HG03135 (cell line): Measurements from ENCODE around the gene AKAP10.
"Not testable (repeated sequence)": the region's sequence is repeated elsewhere in the genome, so short reads cannot be mapped to it uniquely, and the experiment has no call there.

Experiments
- ATAC-seq: cut with Tn5 transposase; IDR thresholded peaks from one replicate; pipeline ENCODE4 v1.9.1; 2021; ENCODE audit warnings: mild to moderate bottlenecking, moderate library complexity; ENCODE audit not compliant: unreplicated experiment

AKAP10 gene

DNA sequence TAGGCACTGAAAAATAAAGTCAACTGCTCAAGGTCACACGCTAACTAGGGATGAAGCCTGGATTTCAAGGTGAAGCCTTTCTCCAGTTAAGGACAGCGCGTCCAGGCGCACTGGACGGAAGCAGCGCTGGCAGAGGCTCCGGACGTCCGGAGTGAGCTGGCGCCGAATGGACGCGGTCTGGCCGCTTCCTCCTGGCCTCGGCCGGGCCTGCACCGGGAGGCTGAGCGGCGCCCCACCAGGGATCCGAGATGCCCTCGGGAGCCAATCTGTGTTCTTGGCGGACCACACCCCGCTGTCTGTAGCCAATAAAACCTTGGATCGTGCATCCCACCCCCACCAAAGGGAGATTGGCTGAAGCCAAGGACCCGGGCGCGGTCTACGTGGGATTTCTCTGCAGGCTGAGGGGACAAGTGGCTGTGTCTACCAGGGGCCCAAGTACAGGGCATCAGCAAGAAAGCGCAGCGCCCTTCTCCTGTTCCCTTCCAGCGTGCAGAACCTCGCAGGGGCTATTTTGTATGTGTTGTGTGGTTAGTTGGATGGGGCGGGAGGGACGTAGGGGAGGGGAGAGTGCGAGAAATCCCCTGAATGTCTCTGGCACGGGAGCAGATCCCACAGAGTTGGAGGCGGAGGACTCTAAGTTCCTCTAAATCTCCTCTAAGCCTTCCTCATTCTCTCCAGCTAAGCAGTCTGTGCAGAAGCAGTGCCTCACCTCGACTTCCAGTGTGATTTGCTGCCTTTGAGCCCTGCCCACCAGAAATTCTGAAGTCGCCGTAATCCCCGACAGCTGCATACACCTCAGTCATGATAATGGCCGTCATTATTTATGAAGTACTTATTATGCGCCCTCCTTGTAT is 2.5 kb upstream of the AKAP10 start:
- no peak for ATAC-seq

DNA sequence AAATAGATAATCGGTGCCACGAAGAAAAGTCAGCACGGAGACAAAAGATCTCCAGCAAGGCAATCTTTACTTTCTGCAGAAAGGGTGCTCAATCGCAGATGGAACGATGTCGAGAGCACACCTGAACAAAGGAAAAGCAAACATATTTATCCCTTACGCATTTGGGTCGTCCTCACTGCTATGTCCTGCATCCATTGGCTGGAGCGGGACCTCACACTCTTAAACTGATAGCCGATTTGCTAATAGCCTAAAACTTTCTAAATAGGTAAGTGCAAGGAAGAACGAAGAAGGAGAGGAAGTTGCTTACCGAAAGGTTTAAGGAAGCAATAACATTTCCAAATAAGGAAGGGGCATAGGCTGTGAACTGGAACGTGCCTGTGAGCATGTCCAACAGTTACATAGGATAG is 1.2 kb upstream of the AKAP10 start:
- no peak for ATAC-seq

DNA sequence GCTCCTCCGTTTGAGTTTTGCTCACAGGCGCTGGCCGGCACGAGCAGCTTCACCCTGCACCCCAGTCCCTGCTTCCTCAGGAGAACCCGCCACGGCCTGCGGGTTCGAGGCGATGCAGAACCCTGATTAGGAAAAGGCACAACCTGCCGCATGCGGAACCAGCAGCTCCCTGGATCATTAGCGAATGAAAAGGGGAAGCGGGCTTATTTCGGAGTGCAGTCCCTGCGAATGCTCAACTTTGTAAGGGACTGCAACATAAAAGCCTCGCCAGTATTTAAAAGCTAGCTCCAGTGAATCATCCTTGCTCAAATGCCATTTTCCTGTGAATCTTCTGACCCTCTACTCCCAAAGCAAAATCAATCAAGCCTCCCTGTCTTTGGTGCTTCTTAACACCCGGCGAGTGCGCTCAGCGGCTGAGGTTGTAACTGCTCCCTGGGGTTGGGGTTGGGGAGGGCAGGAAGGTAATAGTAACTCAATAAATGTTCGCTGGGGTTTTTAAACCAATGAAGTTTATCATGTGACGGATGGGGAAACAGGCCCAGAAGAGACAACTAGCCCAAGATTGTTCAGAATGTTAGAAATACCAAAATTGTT is 678 bp upstream of the AKAP10 start:
- ATAC-seq = peak; percentile 24

DNA sequence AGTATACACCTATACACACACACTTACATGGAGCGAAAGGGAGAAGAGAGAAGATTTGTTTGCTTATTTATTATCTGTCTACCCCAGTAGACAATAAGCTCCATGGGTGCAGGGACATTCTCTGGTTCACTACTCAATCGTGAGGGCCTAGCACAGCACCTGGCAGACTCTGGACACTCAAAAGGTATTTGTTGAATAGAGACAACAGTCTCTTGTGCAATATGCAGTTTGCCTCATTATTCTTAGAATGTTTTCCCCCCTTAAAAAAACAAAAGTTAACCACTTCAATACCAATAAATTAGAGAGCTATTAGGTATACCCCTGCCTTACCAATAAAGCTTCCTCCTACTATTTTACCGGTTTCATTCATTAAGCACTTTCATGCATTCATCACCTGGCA is 2.0 kb downstream of the AKAP10 start:
- ATAC-seq = no peak

DNA sequence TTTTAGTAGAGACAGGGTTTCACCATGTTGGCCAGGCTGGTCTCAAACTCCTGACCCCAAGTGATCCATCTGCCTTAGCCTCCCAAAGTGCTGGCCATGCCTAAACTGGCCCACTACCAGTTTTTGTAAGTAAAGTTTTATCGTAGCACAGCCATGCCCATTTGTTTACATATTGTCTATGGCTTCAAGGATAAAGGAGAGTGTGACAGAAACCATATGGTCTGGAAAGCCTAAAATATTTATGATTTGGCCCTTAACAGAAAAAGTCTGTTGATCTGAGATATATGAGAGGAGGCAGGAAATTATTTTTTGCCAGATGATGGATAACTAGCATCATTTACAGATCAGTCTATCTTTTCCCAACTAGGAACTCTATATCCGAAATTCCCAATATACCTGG is 4.5 kb downstream of the AKAP10 start:
- ATAC-seq = no peak

DNA sequence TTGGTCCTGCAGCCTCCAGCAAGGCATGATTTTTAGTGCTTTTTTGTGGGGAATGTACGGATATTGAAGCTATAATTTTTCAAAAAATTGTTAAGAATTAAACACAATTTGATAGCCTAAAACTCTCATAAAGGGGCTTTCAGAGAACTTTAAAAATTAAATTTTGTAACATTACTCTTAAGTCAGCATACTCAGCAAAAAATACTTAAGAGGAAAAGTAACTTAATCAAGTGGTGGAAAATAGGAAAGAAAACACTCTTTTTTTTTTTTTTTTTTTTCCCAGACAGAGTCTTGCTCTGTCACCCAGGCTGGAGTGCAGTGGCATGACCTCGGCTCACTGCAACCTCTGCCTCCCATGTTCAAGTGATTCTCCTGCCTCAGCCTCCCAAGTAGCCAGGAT is 14.7 kb downstream of the AKAP10 start:
- ATAC-seq = not testable (repeated sequence)

DNA sequence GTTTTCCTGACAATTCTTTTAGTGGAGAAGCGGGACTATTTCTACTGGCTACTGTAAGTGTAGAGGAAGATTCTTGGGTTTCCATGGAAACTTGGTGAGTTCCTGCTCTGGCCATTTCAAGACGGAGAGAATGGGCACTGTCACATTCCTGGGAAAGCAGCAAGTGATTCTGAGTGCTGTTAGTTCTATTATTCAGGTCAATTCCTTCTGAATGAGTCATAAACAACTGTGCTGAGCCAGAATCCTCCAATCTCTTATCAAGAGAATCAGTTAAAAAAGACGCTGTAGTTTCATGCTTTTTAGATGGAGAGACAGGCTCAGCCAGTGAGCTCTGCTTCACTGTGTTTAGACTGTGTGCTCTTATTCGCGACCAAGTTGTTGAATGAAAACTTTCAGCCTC is 19.6 kb downstream of the AKAP10 start:
- no peak for ATAC-seq

DNA sequence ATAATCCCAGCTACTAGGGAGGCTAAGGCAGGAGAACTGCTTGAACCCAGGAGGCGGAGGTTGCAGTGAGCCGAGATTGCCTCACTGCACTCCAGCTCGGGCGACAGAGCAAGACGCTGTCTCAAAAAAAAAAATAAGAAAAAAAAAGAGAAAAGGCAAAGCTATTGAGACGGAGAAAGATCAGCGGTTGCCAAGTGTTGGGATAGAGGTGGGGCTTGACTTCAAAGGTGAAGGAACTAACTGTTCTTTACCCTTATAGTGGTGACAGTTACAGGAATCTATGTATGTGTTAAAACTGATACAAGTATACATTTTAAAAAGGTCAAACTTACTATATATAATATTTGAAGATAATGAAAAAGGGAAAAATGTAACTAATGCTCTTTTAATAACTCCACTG is 22.5 kb downstream of the AKAP10 start:
- ATAC-seq = no peak

DNA sequence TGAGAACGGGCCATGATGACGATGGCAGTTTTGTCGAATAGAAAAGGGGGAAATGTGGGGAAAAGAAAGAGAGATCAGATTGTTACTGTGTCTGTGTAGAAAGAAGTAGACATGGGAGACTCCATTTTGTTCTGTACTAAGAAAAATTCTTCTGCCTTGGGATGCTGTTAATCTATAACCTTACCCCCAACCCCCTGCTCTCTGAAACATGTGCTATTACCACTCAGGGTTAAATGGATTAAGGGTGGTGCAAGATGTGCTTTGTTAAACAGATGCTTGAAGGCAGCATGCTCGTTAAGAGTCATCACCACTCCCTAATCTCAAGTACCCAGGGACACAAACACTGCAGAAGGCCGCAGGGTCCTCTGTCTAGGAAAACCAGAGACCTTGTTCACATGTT is 26.2 kb downstream of the AKAP10 start:
- ATAC-seq = not testable (repeated sequence)

DNA sequence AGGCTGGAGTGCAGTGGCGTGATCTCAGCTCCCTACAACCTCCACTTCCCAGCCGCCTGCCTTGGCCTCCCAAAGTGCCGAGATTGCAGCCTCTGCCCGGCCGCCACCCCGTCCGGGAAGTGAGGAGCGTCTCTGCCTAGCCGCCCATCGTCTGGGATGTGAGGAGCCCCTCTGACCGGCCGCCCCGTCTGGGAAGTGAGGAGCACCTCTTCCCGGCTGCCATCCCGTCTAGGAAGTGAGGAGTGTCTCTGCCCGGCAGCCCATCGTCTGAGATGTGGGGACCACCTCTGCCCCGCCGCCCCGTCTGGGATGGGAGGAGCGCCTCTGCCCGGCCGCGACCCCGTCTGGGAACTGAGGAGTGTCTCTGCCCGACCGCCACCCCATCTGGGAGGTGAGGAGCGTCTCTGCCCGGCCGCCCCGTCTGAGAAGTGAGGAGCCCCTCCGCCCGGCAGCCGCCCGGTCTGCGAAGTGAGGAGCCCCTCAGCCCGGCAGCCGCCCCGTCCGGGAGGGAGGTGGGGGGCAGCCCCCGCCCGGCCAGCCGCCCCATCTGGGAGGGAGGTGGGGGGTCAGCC is 26.9 kb downstream of the AKAP10 start:
- not testable (repeated sequence) for ATAC-seq

DNA sequence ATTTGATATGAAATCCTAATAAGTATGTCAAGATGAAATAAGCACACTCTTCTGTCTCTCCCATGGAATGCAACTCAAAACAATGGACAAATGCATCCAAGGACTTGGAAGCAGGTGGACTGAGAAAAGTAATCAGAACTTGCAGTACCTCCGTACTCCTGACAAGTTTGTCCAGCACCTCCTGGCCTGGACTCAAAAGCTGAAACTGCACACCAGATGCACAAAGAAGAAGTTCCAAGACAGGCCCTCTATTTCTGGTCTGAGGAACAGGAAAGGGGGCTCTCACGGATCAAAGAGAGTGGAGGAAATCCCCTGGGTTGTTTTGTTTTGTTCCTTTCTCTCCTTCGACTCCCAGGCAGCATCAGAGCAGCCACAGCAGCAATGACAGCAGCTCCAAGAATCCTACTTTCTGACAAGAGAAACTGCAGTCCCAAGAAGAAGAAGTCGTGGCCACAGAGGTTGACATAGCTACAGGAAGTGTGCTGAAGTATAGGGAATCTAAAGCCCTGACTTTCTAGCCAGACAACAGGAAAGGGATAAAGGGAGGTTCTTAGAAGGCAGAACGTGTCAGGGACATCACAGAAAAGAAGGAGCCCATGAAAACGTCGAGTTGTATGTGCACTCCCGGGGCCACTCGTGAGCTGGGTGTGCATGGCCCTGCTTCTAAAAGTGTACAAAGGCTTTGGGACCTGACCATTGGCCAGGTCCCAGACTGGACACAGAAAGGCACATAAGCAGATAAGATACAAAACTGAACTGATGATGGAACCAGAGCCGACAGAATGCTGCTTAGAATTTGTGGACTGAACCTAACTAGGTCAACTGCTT is 29.3 kb downstream of the AKAP10 start:
- no peak for ATAC-seq

DNA sequence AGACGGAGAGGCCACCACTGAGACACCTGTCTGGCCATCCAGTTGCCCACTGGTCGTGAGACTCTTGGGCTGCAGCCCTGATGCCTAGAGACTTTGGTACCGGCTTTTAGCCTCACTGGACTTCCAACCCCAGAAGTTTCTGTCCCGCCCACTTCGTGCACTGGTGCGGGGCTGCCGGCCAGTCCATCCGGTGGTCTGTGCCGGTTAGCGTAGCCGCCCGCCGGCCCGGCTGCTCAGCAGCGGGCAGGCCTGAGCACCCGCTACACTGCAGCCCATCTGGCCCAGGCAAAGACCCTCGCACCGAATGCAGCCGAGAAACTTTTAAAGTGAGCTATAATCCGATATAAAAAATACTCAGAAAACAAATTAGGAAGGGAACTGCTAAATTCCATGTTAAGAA is 30.7 kb downstream of the AKAP10 start:
- no peak for ATAC-seq

DNA sequence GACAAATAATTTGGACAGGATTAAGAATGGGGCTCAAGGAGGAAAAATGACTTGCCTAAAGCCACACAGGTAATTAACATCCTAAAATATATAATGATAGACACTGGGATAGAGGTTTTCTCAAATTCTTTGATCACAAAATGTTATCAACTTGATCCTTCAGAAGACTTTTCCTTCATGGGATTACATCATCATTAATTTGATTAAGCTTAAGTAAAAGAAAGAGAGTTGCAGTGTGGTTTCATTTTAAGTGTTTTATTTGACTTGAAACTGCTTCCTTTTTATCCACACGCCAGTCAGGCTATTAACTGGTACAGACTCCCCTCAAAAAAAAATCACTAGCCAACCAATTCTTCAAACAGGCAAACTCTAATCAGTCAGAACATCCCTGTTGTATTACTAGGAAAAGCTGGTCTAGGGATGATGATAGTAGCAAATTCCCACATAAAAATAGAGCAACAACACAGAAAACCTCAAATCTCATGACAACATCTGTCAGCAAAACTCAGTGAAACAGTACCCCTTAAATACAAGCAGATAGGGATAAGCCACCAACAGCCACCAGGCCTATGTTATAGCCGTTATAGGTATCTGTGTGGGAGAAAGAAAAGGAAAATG is 32.5 kb downstream of the AKAP10 start:
- ATAC-seq = no peak

DNA sequence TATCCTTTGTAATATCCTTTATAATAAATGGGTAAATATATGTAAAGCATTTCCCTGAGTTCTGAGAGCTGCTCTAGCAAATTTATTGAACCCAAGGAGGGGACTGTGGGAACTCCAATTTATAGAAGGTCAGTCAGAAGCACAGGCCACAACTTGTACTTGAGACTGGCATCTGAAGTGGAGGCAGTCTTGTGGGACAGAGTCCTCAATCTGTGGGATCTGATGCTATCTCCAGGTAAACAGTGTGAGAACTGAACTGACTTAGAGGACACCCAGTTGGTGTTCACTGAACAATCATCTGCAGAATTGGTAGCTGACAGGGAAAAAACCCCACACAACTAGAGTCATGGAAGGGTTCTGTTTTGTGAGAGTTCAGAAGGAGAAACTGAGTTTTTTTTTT is 34.0 kb downstream of the AKAP10 start:
- no peak for ATAC-seq

DNA sequence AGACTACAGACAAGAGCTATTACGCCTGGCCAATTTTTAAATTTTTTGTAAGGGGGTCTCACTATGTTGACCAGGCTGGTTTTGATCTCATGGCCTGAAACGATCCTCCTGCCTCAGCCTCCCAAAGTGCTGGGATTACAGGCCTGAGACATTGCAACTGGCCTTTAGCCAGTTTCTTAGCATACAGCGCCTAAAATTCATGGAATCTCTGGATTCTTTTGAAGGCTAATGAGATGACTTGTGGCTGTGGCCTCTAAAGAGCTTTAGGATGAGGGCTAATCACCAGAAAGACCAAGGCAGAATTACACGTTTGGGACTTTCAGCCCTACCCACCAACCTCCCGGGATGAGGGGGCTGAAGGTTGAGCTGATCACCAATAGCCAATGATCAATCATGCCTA is 34.6 kb downstream of the AKAP10 start:
- ATAC-seq = no peak

DNA sequence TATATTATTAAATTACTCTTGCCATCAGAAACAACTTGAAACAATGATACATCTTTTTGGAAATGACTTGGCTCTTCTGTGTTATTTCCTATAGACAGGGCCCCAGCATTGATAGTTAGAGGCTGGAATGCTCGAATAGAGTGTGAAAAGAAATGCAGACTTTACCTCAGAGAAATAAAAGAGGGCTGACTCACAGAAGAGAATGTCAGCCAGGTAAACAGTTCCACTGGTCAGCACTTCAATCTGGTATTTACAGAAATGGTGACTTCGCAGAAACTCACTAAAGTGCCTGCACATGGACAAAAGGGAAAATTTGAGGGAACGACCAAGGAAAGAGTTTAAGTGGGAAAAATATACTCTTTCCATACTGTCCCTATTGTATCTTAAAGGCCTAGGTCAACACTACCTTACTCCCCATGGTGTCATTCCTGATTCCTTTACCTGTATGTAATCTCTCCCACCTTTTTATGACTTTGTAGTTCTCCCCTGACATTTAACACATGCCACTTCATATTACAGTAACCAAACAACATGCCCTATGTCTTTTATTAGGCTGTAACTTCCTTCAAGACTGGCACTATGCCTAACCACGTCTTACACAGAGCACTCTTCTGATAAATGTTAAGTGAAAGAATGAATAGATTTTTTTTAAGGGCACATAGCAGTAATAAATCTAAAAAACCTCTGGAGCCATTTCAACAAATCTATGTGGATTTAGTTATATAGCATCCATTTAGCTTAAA is 36.7 kb downstream of the AKAP10 start:
- ATAC-seq = no peak

DNA sequence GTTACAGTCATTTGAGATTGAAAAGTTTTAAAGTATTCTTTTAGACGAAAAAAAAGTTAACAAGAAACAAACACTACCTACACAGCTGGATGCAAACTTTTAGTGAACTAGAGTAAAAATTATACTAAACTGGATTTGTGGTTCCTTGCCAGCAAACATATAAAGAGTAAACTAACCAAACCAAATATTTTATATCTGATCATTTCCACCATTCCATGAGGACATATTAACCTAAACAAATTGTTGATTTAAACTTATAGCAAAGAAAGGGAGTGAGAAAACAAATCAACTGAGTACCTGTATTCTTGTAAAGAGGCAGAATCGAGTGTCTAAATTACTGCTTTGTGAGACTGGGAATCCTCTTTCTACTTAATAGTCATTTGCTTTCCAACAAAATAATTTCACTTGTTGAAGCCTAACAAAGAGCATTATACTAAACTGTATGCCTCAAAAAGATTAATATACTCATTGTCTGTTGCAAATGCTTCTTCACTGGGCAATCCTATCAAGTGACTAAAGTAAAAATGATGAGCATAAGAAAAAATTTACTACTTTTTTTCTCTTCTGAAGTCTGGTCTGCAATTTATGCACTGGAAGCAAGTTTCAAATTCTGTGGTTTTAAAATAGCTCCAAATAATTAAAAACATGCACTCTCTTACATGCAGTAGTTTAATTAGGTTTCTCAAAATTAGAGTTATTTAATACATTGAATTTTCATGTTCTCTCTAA is 37.5 kb downstream of the AKAP10 start:
- no peak for ATAC-seq

DNA sequence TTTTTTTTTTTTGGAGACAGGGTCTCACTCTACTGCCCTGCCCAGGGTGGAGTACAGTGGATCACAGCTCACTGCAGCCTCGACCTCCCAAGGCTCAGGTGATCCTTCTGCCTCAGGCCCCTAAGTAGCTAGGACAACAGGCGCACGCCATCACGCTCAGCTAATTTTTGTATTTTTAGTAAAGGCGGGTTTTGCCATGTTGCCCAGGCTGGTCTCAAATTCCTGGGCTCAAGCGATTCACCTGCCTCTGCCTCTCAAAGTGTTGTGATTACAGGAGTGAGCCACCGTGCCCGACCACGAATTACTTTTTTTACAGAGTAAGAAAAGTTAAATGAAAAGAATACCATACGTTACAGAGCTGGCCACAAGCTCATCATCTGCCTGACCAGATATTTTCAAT is 38.9 kb downstream of the AKAP10 start:
- no peak for ATAC-seq

DNA sequence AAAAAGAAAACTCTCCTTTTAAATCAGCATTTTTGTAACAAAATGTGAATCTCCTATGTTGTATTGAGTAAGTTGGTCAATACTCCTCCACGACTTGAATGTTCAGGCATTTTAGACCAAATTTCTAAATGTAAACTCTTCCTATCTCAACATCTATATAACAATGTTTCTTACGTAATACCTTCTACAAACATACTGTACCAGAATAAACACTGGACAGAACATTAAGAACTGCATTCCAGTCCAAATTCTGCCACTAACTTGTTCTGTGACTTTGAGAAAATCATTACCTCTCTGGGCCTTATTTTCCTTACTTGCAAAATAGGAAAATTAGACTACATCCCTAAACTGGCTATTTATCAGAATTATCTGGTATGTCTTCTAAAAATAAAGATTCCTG is 40.1 kb downstream of the AKAP10 start:
- no peak for ATAC-seq

DNA sequence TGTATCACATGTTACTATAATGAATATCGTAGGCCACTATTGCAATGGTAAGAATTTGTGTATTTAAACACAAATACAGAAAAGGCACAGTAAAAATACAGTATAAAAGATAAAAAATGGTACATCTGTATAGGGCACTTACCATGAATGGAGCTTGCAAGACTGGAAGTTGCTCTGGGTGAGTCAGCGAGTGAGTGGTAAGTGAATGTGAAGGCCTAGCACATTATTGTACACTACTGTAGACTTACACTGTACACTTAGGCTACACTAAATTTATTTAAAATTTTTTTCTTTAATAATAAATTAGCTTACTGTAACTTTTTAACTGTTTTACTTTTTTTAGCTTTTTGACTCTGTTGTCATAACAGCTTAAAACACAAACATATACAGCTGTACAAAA is 42.5 kb downstream of the AKAP10 start:
- ATAC-seq = no peak
